ENCODE results near the gene MAPRE3.

DNA sequence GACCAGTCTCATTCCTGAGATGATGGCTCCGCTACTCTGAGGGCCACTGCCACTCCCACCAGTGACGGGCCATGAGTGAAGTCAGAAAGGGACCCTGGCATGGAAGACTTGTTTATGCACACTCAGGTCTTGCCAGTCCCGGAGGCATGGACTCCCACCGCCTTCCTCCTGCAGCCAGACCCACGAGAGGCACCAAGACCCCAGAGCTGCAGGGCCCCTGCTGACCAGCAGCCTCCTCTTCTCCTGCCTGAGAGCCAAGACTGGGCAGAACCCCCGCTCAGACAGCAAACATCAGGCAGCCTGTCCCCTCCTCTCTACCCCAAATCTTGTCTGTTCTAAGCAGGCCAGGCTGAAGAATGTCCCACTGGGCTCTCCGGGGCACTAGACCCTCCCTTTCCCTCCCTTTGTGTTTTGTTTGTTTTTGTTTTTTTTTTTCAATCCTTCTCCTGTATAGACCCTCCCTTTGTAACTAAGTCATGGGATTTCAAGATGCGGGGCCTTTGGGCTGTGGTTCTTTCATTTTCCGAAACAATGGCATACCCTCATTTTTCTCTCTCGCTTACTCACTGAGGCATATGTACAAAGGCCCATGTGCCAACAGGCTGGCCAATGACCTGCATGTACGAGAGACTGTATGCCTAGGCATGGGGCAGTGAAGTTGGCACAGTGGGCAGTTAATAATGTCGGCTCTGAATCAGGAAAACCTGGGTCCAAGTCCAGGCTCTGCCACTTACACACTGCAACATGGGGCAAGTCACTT, 24.3 kb upstream of the MAPRE3 start:
- TF ChIP-seq CTCF (IDR thresholded peaks at IDR 0.05) = no peak
- TF ChIP-seq, protein P1, sequence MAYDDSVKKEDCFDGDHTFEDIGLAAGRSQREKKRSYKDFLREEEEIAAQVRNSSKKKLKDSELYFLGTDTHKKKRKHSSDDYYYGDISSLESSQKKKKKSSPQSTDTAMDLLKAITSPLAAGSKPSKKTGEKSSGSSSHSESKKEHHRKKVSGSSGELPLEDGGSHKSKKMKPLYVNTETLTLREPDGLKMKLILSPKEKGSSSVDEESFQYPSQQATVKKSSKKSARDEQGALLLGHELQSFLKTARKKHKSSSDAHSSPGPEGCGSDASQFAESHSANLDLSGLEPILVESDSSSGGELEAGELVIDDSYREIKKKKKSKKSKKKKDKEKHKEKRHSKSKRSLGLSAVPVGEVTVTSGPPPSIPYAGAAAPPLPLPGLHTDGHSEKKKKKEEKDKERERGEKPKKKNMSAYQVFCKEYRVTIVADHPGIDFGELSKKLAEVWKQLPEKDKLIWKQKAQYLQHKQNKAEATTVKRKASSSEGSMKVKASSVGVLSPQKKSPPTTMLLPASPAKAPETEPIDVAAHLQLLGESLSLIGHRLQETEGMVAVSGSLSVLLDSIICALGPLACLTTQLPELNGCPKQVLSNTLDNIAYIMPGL (CRISPR knock-in tag; IDR thresholded peaks at IDR 0.05) = no peak
- TF ChIP-seq TP53 (CRISPR knock-in tag; IDR thresholded peaks at IDR 0.05) = no peak
- TF ChIP-seq, protein P2, sequence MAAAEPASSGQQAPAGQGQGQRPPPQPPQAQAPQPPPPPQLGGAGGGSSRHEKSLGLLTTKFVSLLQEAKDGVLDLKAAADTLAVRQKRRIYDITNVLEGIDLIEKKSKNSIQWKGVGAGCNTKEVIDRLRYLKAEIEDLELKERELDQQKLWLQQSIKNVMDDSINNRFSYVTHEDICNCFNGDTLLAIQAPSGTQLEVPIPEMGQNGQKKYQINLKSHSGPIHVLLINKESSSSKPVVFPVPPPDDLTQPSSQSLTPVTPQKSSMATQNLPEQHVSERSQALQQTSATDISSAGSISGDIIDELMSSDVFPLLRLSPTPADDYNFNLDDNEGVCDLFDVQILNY (CRISPR knock-in tag; IDR thresholded peaks at IDR 0.05) = no peak
- no peak for TF ChIP-seq ZNF281 (CRISPR knock-in tag; IDR thresholded peaks at IDR 0.05)
- no peak for TF ChIP-seq ZNF317 (CRISPR knock-in tag; IDR thresholded peaks at IDR 0.05; ENCODE audit: borderline replicate concordance, low read depth)
- TF ChIP-seq, protein P3, sequence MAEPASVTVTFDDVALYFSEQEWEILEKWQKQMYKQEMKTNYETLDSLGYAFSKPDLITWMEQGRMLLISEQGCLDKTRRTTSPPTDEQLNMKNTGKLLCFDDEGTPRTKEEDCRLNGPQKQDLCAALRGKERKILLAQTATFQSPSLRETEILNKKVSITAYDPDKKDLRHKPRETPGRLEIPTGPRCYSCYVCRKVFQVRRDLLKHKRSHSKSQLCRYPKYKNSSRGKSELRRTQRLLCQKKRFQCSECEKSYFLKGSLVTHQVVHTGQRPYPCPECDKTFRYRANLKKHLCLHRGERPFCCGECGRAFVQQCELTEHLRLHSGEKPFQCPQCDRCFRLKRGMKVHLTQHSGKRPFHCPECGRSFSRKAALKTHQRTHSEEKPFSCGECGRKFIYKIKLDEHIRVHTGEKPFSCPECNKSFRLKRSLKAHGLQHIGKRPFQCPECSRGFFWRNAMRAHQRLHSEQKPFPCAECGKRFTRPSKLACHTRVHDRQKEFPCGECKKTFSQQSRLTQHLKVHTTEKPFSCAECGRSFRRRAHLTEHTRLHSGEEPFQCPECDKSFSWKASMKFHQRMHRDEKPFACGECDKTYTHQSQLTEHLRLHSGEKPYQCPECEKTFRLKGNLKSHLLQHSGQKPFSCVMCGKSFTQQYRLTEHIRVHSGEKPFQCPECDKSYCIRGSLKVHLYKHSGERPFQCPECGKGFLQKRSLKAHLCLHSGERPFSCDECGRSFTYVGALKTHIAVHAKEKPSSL (CRISPR knock-in tag; conservative IDR thresholded peaks at IDR 0.05) = no peak
- TF ChIP-seq SP1 (CRISPR knock-in tag; conservative IDR thresholded peaks at IDR 0.05) = no peak
- no peak for TF ChIP-seq ESRRA (CRISPR knock-in tag; IDR thresholded peaks at IDR 0.05; ENCODE audit: borderline replicate concordance)
- TF ChIP-seq CREB1 (CRISPR knock-in tag; IDR thresholded peaks at IDR 0.05) = no peak
- TF ChIP-seq TEAD4 (CRISPR knock-in tag; IDR thresholded peaks at IDR 0.05) = no peak
- no peak for TF ChIP-seq NR2C2 (CRISPR knock-in tag; IDR thresholded peaks at IDR 0.05)
- no peak for TF ChIP-seq NR3C1 (CRISPR knock-in tag; conservative IDR thresholded peaks at IDR 0.05; ENCODE audit: low read depth)

Data from WTC11 (cell line).